BJ (cell line): ENCODE results near the gene SLC2A4. TPM values are rescaled to one million over a fixed set of nuclear protein-coding genes. Genes with fewer than 3 reads are reported as not detected.

Source experiments
- CTCF ChIA-PET: fragments of 350-600 bp; formaldehyde crosslinking; extraction: SDS; loops from one replicate; lab custom pipeline; 2021; ENCODE audit warnings: antibody characterized with exemption, inconsistent platforms; lab: Yijun Ruan, JAX
- POLR2A ChIA-PET: fragments of 300-600 bp; sonication (Branson Sonifier 250); formaldehyde crosslinking; extraction: SDS; loops from one replicate; lab custom pipeline; 2021; ENCODE audit warnings: antibody characterized with exemption; lab: Charles Lee
- DNase-seq: peaks from one replicate; pipeline ENCODE4 v3.0.0-alpha.2; 2011; ENCODE audit warnings: low read depth
- H3K27me3 ChIP-seq: 2 replicates; pipeline ENCODE4 v1.6.0; 2011; ENCODE audit warnings: low read length; ENCODE audit not compliant: control insufficient read depth, insufficient read depth
- H3K36me3 ChIP-seq: 2 replicates; pipeline ENCODE4 v1.5.1; 2011; ENCODE audit warnings: low read length; ENCODE audit not compliant: control insufficient read depth, insufficient read depth
- H3K4me3 ChIP-seq: 2 replicates; pipeline ENCODE4 v1.5.1; 2011; ENCODE audit warnings: low read depth, mild to moderate bottlenecking, control low read depth, low read length
- CTCF ChIP-seq: IDR thresholded peaks from 2 replicates; pipeline ENCODE4 v1.5.1; 2011; ENCODE audit warnings: low read depth, mild to moderate bottlenecking, control low read depth, inconsistent platforms, low read length, moderate library complexity; ENCODE audit not compliant: insufficient read depth
- polyA plus RNA-seq: library from polyadenylated mRNA; depleted of rRNA; stranded (reverse); fragments of >200 nt; gene quantifications from 2 replicates; pipeline ENCODE4 v1.2.3, GENCODE V29; 2011

The SLC2A4 gene
- polyA plus RNA-seq, 1 experiment: 0.36 TPM

GRCh38 chr17:7248796-7249195 lies 32.7 kb upstream of the SLC2A4 start:
- ChIA-PET CTCF (interaction anchor here (1.0 to 2.2 kb wide), 3 partner anchors 29 to 78 kb away, joined by 4 to 8 read pairs (median 4); partner anchors contain the start of genes ACADVL and DLG4), POLR2A (no interaction called here)
- no peak for DNase-seq
- no peaks in the 10 kb centered on the region for H3K27me3 ChIP-seq
- no peak for TF ChIP-seq CTCF
- no peak overlapping the region for H3K4me3 ChIP-seq
- peaks cover 4% of the 10 kb centered on the region; the same call in 1 of the 2 replicates for H3K36me3 ChIP-seq

GRCh38 chr17:7249214-7249613 lies 32.3 kb upstream of the SLC2A4 start:
- DNase-seq: no peak
- Histone ChIP-seq H3K27me3 (no peaks in the 10 kb centered on the region), H3K4me3 (no peak overlapping the region), H3K36me3 (peaks cover 6% of the 10 kb centered on the region; the same call in 1 of the 2 replicates)
- ChIA-PET CTCF (interaction anchor here (1.2 to 2.2 kb wide), 2 partner anchors 29 to 47 kb away, joined by 4 to 8 read pairs; partner anchors contain the start of genes ACADVL and DLG4), POLR2A (no interaction called here)
- TF ChIP-seq CTCF: no peak

- Histone ChIP-seq H3K36me3 (peaks cover 9% of the 10 kb centered on the region; the same call in 1 of the 2 replicates), H3K4me3 (peak overlapping the region; percentile 78), H3K27me3 (no peaks in the 10 kb centered on the region)
- ChIA-PET POLR2A (no interaction called here), CTCF (interaction anchor here (2.2 kb wide), 1 partner anchor 47 kb away, joined by 8 read pairs; no protein-coding TSS in a partner anchor)
- no peak for DNase-seq
- no peak for TF ChIP-seq CTCF
Observed at GRCh38 chr17:7249830-7250229, 31.7 kb upstream of the SLC2A4 start.

- H3K27me3 ChIP-seq: no peaks in the 10 kb centered on the region
- DNase-seq: no peak
- peaks cover 8% of the 10 kb centered on the region; the same call in 1 of the 2 replicates for H3K36me3 ChIP-seq
- ChIA-PET POLR2A (interaction anchor here (0.6 to 1.0 kb wide), 4 partner anchors 8 to 33 kb away, joined by 3 to 6 read pairs (median 4); partner anchors contain the start of genes ACADVL, DLG4 and GABARAP), CTCF (interaction anchor here (0.7 to 1.1 kb wide), 7 partner anchors 16 to 435 kb away, joined by 3 to 4 read pairs (median 3); partner anchors contain the start of gene DVL2)
- H3K4me3 ChIP-seq: peak overlapping the region; percentile 78
- no peak for TF ChIP-seq CTCF
Observed at GRCh38 chr17:7250695-7251627, 30.6 kb upstream of the SLC2A4 start.
